ENCODE results near the gene DDX31.
"Not testable (repeated sequence)": the region's sequence is repeated elsewhere in the genome, so short reads cannot be mapped to it uniquely, and the experiment has no call there.

Gene DDX31

DNA sequence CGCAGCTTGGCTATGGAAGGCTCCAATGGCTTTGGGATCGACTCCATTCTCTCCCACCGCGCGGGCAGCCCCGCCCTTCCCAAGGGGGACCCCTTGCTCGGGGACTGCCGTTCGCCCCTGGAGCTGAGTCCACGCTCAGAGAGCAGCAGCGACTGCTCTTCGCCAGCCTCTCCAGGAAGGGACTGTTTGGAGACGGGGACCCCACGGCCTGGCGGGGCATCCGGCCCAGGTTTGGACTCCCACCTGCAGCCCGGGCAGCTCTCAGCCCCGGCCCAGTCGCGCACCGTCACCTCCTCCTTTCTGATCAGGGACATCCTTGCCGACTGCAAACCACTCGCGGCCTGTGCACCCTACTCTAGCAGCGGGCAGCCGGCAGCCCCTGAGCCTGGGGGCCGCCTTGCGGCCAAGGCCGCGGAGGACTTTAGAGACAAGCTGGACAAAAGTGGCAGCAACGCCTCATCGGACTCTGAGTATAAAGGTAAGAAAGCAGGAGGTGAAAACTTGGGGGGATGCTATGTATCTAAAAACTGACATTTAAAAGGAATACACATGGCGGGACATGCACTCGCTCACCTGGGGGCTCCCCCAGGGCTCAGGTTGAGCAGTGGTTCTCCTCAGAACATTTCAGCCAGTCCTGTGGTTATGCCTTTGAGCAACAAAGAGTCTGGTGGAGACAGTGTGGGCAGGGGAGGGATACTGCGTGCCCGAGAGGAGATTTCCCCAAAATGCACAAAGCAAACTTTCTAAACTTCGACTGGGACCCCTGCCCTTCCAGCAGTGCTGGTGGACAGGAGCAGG lies 86.8 kb downstream of the DDX31 start:
- DNase-seq (ENCODE audit: low read depth in 2 of 2, low spot score in 1 of 2), result no peak

DNA sequence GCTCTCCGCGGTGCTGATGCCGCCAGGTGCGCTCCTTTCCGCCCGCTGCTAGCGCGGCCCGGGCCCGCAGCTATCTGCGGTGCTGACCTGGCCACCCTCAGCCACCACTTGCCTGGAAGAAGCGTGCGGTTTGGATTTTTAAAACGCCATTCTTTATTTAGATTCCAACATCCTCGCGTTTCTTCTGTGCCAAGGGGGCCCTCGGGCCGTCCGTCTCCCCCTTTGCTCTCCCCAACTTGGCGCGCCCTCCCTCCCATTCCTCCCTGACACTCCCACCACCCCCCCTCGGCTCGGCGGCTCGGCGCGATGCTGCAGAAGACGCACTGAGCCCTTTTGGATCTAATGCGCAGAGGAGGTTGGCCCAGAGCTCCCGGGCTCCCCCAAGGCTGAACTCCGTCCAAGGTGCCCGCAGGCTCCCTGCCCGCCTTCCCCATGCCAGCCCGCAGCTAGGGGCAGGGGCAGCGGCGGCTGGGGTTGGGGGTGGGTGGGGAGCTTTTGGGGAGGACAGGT lies 87.5 kb downstream of the DDX31 start, which contains the start of gene BARHL1:
Gene BARHL1 (plus strand): TSS at position 331 of the 510 bp plus-strand sequence. CDS start 192 bp downstream, outside the sequence.
- no peak for DNase-seq (ENCODE audit: low read depth in 2 of 2, low spot score in 1 of 2)

DNA sequence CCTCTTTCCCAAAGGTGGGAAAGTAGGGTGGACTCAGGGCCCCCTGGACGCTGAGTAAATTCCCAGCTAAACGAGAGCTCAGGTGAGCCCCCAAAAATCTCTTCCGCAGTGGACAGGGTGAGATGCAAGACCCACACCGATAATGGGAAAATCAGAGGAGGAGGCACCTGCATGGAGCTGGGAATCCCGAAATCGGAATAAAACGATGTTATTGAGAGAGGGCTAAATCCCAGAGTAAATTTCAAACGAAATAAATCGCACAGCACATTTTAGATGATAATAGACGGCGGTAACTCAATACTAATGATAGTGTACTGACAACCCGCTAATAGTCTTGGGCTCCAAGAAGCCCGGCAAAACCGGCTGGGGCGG lies 90.4 kb downstream of the DDX31 start:
- DNase-seq (ENCODE audit: low read depth in 2 of 2, low spot score in 1 of 2), result no peak

DNA sequence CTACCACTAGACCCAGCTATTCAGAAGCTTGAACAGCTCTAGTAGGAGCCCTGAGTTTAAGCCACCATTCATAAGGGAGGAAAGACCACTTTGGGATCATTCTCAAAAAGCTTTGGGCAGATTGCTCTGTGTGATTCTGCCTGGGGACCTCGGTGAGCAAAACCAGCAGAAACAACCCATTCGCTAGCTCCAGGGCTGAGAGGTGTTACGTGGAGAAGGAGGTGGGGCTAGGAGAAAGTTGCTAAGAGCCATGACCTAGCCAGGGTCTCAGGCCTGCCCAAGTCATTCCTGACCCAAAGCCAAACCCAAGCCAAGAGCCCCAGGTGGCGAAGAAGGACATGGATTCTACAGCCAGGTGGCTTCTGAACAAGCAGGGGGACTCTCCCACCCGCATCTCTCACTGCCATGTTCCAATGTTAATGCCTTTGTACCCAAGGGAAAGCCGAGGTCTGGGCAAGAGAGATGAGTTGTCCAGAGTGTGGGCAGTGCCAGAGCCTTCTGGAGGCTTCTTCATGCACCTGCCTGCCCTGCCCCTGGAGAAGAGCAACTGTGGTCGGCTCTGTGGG lies 91.3 kb downstream of the DDX31 start:
- no peak for DNase-seq (ENCODE audit: low read depth in 2 of 2, low spot score in 1 of 2)

DNA sequence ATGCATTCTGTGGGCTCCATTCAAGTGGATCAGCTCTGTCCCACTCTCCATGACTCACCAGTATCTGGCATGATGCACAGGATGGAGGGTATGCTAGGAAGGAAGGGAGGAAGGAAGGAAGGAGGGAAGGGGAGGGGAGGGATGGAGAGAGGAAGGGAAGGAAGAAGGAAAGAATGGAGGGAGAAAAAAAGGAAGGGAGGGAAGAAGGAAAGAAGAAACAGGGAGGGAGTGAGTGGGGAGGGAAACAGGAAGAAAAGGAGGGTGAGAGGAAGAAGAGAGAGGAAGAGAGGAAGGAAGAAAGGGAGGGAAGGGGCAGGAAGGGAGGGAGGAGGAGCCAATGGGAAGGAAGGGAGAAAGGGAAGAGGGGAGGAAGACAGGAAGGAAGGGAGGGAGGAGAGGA lies 92.7 kb downstream of the DDX31 start:
- DNase-seq (ENCODE audit: low read depth in 2 of 2, low spot score in 1 of 2), result no peak

DNA sequence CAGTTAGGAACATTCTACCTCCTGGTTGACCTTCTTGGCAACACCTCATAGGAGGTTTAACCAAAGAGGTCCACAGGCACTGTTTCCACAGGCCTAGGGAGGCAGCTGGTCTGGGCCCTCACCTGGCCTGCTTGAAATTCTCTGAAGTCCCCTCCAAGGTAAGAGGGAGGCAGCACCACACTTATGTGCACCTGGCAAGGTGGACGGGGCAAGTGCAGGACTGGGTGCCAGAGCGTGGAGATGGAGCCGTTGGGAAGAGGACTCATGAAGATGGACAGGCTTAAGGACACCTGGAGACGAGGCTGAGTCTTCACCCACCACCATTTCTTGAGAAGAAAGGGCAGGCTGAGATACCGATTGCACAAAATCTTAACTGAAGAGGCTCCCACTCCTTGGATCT lies 94.0 kb downstream of the DDX31 start:
- DNase-seq (ENCODE audit: low read depth in 2 of 2, low spot score in 1 of 2), result no peak

DNA sequence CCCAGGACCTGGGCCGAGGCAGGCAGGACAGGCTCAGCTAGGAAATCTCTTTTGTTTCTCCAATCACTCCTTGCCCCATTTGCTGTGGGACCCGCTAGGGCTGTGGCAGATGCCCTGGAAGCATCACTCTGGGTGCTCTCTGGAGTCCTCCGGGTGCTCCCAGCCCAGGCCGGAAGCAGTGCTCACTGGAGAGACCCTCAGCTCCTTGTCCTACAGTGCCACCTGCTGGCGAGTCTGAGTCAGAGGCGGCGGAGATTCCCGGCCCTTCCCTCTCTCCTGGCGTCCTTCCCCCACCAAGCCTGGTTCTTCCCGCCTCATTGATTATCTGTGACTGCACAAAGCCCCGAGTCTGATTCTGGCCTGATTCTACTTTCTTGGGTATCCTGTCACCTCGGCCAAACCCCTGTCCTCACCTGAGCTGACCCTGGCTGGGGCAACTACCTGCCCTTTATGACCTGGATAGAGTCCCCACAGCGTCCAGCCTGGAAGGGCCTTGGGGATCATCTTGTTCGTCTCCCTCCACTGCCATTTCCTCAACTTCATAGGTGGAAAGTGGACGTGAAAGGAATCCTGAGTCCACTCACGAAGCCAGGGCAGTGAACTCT lies 94.7 kb downstream of the DDX31 start:
- DNase-seq (ENCODE audit: low read depth in 2 of 2, low spot score in 1 of 2), result peak; percentile 3 to 5

DNA sequence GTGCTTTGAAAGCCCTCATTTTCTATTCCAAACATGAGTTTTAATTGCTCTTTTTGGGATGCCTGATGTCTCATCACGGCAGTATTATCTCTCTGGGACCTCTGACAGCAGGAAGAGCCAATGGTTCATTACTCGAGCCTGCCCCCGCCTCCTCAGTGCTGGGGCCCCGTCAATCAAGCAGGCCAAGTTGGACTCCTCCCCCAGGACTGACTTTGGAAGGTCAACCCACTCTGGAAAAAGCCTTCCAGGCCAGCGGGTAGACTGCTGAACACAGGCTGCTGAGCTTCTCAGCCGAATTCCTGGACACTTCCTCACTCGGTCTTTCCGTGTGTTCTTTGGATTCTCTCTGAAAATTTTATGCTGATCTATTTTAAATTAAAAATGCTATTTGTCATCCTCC lies 96.9 kb downstream of the DDX31 start:
- no peak for DNase-seq (ENCODE audit: low read depth in 2 of 2, low spot score in 1 of 2)

DNA sequence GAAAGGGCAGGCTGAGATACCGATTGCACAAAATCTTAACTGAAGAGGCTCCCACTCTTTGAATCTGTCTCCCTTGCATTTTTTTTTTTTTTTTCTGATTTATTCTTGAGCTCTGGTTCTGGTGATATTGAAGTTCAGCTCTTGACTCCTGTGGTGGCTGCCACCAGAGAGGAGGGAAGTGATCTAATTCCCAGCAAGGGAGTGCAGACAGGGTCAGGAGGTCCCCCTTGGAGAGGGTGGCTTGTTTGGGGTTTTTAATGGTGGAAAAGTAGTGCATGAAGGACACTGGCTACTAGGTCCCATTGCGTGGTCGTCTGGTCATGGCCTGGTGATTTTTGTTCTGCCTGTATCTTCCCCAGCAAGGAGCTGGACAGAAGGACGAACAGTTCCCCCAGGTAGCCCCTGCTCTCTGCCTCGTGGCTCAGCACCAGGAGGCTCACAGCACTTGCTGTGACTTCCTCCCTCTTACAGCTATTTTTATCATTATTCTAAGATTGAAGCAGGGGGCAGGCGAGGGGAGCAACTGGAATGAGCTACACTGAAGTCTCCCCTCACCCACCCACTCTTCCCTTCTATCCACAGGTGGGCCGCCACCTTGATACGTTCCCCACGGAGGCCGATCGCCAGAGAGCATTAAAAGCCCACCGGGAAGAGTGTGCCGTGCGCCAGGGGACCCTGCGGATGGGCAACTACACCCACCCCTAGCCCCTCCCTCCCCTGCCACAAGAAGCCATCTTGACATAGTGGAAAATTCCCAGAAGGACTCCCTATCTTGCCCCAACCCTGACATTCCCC lies 97.8 kb downstream of the DDX31 start:
- DNase-seq (ENCODE audit: low read depth in 2 of 2, low spot score in 1 of 2), result no peak

DNA sequence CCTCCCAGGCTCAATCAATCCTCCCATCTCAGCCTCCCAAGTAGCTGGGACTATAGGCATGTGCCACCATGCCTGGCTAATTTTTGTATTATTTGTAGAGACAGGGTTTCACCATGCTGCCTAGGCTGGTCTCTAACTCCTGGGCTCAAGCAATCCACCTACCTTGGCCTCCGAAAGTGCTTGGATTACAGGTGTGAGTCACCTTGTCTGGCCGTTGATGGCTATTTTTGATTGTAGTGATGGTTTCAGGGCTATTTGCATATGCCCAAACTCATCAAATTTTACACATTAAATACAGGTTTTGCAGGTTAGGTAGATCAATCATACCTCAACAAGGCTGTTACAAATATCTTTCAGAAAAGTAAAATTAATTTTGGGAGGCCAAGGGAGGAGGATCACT lies 101.0 kb downstream of the DDX31 start:
- DNase-seq (ENCODE audit: low read depth in 2 of 2, low spot score in 1 of 2), result not testable (repeated sequence)

DNA sequence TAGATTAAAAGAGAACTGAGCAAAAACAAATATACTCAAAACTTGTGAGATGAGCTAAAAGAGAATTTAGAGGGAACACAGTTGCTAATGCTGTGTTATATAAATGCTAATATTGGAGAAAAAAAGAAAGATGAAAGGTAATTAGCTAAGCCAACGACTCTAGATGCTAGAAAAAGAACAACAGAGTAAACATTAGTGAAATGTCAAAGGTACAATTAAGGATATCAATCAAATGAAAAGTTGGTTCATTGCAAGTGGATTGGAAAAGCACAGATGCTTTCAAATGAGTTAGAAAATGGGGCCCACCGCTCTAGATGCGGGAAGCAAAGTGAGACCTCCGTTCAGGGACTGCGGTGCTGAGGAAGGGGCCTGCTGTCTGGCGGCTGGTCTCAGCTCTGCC lies 105.3 kb downstream of the DDX31 start:
- DNase-seq (ENCODE audit: low read depth in 2 of 2, low spot score in 1 of 2), result no peak

DNA sequence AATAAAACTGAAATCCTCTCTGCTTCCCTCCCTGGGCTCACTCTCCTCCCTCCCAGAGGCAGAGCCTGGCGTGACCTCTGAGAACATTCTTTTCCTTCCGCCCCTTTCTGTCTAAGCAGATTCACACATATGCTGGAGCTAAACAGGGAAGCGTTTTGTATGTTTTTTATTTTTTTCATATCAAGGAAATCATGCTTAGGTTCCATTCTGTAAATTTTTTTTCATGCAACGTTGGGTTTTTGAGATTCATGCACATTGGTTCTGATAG lies 107.5 kb downstream of the DDX31 start:
- DNase-seq (ENCODE audit: low read depth in 2 of 2, low spot score in 1 of 2), result no peak

DNA sequence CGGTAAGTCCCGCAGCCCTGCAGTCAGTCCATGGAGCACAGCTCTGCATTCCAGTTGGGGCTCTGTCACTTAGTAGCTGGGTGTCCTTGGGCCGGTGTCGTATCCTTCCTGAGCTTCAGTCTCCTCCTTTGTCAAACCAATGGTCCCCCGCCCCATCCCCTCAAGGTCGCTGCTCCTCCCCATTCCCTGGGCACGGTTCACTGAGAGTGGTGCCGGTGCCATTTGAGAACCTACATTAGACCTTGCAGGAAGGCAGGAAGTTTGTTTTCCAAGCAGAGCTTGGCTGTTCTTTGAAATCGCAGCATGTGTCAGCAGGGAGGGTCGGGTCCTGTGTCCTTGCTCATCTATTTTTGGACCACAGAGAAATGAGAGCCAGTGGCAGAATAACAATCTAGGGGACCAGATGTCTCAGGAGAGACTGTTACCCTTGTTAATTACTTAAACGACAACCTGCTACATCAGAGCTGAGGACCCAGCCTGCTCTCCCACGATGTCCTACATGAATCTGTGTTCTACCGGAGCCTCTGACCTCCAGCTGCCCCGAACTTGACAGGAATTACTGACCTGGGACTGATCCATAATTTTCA lies 109.1 kb downstream of the DDX31 start:
- no peak for DNase-seq (ENCODE audit: low read depth in 2 of 2, low spot score in 1 of 2)

DNA sequence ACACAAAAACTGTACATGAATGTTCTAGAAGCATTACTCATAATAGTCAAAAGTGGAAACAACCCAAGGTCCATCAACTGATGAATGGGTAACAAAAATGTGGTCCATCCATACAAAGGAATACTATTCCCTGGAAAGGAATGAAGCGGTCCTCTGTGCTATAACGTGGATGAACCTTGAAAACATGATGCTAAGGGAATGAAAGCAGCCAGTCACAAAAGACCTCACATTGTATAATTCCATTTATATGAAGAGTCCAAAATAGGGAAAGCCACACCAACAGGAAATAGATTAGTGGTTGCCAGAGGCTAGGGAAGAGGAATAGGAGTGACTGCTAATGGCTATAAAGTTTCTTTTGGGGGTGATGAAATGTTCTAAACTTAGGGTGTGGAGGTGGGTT lies 110.1 kb downstream of the DDX31 start:
- DNase-seq (ENCODE audit: low read depth in 2 of 2, low spot score in 1 of 2), result no peak

DNA sequence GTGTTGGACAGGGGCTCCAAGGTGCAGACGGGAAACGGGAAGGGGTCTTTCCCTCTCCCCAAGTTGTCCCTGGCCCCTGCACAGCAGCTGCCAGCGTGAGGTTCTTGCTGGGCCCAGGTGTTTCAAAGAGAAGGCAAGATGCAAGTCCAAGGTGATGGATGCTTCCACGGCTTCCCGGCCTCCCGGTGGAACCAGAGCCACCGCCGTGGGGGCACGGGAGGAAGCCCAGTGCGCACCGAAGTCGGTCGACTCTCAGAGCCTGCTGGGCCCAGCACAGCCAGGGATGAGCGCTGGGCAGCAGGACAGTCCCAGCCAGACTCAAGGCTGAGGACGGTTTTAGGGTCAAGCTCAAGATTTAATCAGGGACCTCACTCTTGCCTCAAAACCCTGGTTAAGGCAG lies 112.6 kb downstream of the DDX31 start:
- no peak for DNase-seq (ENCODE audit: low read depth in 2 of 2, low spot score in 1 of 2)

DNA sequence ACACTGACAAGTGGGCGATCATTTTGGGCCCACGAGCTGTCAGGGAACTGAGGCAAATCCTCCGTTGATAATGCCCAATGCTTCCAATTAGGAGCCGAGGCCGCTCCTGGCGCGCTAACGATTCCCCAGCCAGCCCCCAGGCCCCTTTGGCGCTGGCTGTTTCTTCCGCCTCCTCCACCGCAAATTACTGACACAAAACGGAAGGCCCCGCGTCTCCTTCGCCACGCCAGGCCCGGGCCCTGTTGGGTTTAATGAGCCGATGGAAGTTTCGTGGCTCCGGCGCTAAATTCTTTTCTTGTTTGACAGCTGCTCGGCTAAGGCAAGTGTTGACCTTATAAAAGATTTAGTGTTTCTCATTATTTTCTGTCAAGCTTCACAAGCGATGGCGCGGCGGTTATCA lies 113.1 kb downstream of the DDX31 start:
- DNase-seq (ENCODE audit: low read depth in 2 of 2, low spot score in 1 of 2), result no peak

DNA sequence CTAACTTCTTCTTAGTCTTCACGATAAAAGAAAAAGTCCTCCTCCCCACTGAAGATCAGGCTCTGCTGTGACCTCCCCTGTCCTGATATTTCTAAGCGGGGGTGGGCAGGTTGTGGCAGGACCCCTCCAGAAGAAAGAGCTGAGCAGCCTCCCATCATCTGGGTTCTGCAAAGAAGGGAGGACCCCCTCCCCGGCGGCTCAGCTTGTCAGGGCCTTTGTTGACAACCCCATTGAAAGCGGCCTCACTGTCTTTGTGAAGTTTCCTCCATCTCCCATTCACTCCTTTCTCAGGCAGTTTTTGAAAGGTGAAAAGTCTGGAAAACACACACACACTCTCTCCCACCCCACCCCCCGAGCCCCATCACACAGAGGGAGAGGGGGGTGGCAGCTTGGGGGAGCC lies 113.5 kb downstream of the DDX31 start:
- no peak for DNase-seq (ENCODE audit: low read depth in 2 of 2, low spot score in 1 of 2)

DNA sequence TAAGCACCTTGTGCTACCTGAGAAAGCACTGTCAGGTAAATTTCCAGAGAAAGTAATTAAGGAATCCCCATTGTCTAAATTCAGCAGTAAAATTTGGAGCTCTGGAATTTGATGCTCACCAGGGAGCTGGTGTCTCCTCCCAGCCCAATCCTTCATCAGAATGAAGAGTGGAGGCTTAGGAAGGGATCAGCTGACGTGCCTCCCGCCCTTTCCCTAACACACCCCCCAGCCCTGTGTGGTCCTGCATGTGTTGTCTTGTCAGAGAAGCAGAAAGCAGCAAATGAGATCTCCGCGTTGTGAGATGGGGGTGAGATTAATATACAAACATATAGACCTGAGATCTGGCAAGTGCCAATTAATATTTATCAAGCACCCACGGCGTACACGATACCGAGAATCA lies 114.3 kb downstream of the DDX31 start:
- DNase-seq (ENCODE audit: low read depth in 2 of 2, low spot score in 1 of 2), result no peak

DNA sequence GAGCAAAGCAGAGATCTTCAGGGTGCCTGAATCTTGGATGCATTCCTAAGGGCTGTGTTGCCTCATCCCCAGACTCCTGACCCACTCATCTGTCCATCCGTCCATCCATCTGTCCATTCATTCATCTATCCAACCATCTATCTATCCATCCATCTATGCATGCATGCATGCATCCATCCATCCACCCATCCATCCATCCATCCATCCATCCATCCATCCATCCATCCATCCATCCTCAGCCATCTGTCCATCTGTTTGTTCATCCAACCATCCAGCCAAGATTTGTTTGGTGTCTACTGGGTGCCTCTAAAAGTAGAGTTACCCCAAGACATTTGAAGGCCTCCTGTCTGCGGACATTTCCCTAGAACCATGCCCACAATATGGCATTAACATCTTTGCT lies 115.0 kb downstream of the DDX31 start:
- DNase-seq (ENCODE audit: low read depth in 2 of 2, low spot score in 1 of 2), result no peak

DNA sequence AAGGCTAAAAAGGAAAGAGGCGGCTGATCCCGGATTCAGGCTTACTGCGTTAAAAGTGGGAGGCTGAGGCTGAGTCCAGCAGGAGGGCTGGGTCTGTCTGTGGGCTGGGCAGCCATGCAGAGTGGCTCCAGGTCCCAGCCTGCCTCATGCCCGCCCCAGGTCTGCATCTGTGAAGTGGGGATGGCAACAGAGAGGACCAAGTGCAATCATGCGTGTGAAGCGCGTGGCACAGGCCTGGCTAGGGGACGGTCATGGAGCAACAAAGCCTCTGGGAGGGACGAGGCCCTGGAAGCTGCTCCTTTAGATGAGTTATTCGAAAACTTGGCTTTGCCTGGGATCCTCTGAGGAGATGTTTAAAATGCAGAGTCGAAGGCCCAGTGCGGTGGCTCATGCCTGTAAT lies 117.7 kb downstream of the DDX31 start:
- no peak for DNase-seq (ENCODE audit: low read depth in 2 of 2, low spot score in 1 of 2)

DNA sequence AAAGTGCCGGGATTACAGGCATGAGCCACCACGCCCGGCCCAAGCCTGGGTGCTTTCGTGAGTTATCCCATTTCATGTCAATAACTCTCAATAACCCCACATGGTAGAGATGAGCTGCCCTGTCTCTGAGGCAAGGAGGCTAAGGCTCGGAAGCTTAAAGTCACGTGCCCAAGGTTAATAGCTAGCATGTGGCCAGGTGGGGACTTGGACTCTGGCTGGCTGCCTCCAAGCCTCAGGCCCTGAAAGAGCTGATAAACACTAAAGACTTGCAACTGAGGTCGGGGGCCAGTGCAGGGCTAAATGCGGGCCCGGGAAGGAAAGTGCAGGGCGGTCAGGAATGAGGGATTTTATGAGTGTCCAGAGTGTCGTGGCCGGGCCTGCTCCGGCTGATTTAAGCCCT lies 118.2 kb downstream of the DDX31 start:
- no peak for DNase-seq (ENCODE audit: low read depth in 2 of 2, low spot score in 1 of 2)
